Ascending aorta (tissue), 2 donors: ENCODE results near the gene MVB12A. TPM values are rescaled to one million over a fixed set of nuclear protein-coding genes. Genes with fewer than 3 reads are reported as not detected.

Experiments used
- DNase-seq, 2 donors: peaks; one replicate each; pipeline ENCODE4 v3.0.0-alpha.2; 2019; ENCODE audit warnings: low spot score in 2 of 2
- H3K27ac ChIP-seq, 2 donors: fragments of 200-600 bp; sonication (generic); one replicate each; pipeline ENCODE4 v1.5.1; 2016 to 2017; ENCODE audit warnings: mild to moderate bottlenecking in 1 of 2
- H3K27me3 ChIP-seq: fragments of 200-600 bp; sonication (generic); one replicate; pipeline ENCODE4 v1.5.1; 2017
- H3K36me3 ChIP-seq, 2 donors: fragments of 200-600 bp; sonication (generic); one replicate each; pipeline ENCODE4 v1.5.1; 2016
- H3K4me1 ChIP-seq, 2 donors: fragments of 200-600 bp; sonication (generic); one replicate each; pipeline ENCODE4 v1.5.1; 2016 to 2017; ENCODE audit warnings: mild to moderate bottlenecking in 1 of 2
- H3K4me3 ChIP-seq, 2 donors: fragments of 200-600 bp; sonication (generic); one replicate each; pipeline ENCODE4 v1.5.1; 2016 to 2017; ENCODE audit warnings: mild to moderate bottlenecking in 1 of 2
- H3K9me3 ChIP-seq, 2 donors: fragments of 200-600 bp; sonication (generic); one replicate each; pipeline ENCODE4 v1.5.1; 2016
- CTCF ChIP-seq, 3 experiments: fragments of 200-600 bp in 2 of 3; fragments of 450-650 bp in 1 of 3; sonication (generic) in 2 of 3; IDR thresholded peaks; one replicate each; pipeline ENCODE4 v1.5.1; 2016 to 2019; ENCODE audit warnings: antibody characterized with exemption in 3 of 3, mild to moderate bottlenecking in 1 of 3, moderate library complexity in 1 of 3
- intact Hi-C: fragments of 100-400 bp; cut with DNase I; formaldehyde crosslinking; loops from one replicate; pipeline ENCODE4 v1.15.1; 2023
- total RNA-seq: library from RNA; depleted of rRNA; stranded (reverse); fragments of >200 nt; gene quantifications from one replicate; pipeline ENCODE4 v1.1.0, GENCODE V29; 2016

The MVB12A gene
- total RNA-seq, 1 donor from 2014 or later, result 49.6 TPM

GRCh38 chr19:17436094-17436873 is 16.4 kb downstream of the MVB12A start:
- H3K27ac ChIP-seq, result no peak overlapping the region
- no peaks in the 10 kb centered on the region for H3K9me3 ChIP-seq
- intact Hi-C loops, result no loop called here
- no peaks in the 10 kb centered on the region for H3K4me1 ChIP-seq
- no peaks in the 10 kb centered on the region for H3K36me3 ChIP-seq
- no peak overlapping the region for H3K4me3 ChIP-seq
- no peaks in the 10 kb centered on the region for H3K27me3 ChIP-seq
- no peak for TF ChIP-seq CTCF (IDR thresholded peaks at IDR 0.05)
- no peak for DNase-seq

- Histone ChIP-seq H3K27me3 (no peaks in the 10 kb centered on the region), H3K9me3 (no peaks in the 10 kb centered on the region), H3K36me3 (no peaks in the 10 kb centered on the region), H3K4me1 (no peaks in the 10 kb centered on the region), H3K27ac (no peak overlapping the region), H3K4me3 (no peak overlapping the region)
- TF ChIP-seq CTCF (IDR thresholded peaks at IDR 0.05), result no peak
- DNase-seq, result no peak
- intact Hi-C loops, result no loop called here
Observed at GRCh38 chr19:17436874-17437267, 17.0 kb downstream of the MVB12A start.

- Histone ChIP-seq H3K4me3 (no peak overlapping the region), H3K9me3 (no peaks in the 10 kb centered on the region), H3K27me3 (no peaks in the 10 kb centered on the region), H3K36me3 (no peaks in the 10 kb centered on the region), H3K27ac (no peak overlapping the region), H3K4me1 (no peaks in the 10 kb centered on the region)
- no peak for DNase-seq
- intact Hi-C loops, result no loop called here
- TF ChIP-seq CTCF (IDR thresholded peaks at IDR 0.05), result peak in 2 of 3 experiments; percentile 23 to 30
Observed at GRCh38 chr19:17441241-17442021, 21.6 kb downstream of the MVB12A start.

- H3K4me3 ChIP-seq, result no peak overlapping the region
- no peaks in the 10 kb centered on the region for H3K36me3 ChIP-seq
- H3K9me3 ChIP-seq, result no peaks in the 10 kb centered on the region
- no peak for TF ChIP-seq CTCF (IDR thresholded peaks at IDR 0.05)
- no peak overlapping the region for H3K27ac ChIP-seq
- H3K4me1 ChIP-seq, result peaks cover 0 to 9% of the 10 kb centered on the region in 2 donors
- intact Hi-C loops, result no loop called here
- no peak for DNase-seq
- H3K27me3 ChIP-seq, result no peaks in the 10 kb centered on the region
Observed at GRCh38 chr19:17445526-17446165, 25.8 kb downstream of the MVB12A start.

GRCh38 chr19:17447704-17448130 is 27.9 kb downstream of the MVB12A start:
- intact Hi-C loops, result no loop called here
- H3K4me3 ChIP-seq, result peak overlapping the region; percentile 52 to 65
- no peak for DNase-seq
- no peaks in the 10 kb centered on the region for H3K27me3 ChIP-seq
- H3K36me3 ChIP-seq, result no peaks in the 10 kb centered on the region
- H3K9me3 ChIP-seq, result no peaks in the 10 kb centered on the region
- TF ChIP-seq CTCF (IDR thresholded peaks at IDR 0.05), result no peak
- no peak overlapping the region for H3K27ac ChIP-seq
- peaks cover 0 to 9% of the 10 kb centered on the region in 2 donors for H3K4me1 ChIP-seq
